K562 (cell line): ENCODE data around the gene AKAP13. TPM values are rescaled to one million over a fixed set of nuclear protein-coding genes. Genes with fewer than 3 reads are reported as not detected.
"Not testable (repeated sequence)": the region's sequence is repeated elsewhere in the genome, so short reads cannot be mapped to it uniquely, and the experiment has no call there.

Source experiments
- ATAC-seq: fragments of 200-7000 bp; cut with Tn5 transposase; 3 replicates; pipeline ENCODE4 v1.9.1; 2020; ENCODE audit warnings: moderate library complexity
- BruUV-seq: library from RNA; stranded (reverse); fragments of 400-500 nt; replicated peaks from 2 replicates; lab custom pipeline; 2021; lab: Mats Ljungman, UMichigan
- CTCF ChIA-PET: fragments of 300-600 bp; formaldehyde crosslinking; extraction: SDS; loops from one replicate; lab custom pipeline; 2021; ENCODE audit warnings: low intra/inter-chr PET ratio; lab: Yijun Ruan, JAX
- POLR2A ChIA-PET: fragments of 300-600, 350-650 bp; sonication (Branson Sonifier 250); formaldehyde crosslinking; extraction: SDS; loops from one replicate; lab custom pipeline; 2021; ENCODE audit warnings: antibody characterized with exemption, inconsistent platforms; lab: Yijun Ruan, JAX
- DNase-seq, 4 experiments: peaks; one replicate each; pipeline versions ENCODE4 v3.0.0 to v3.0.0-alpha.2; 2011 to 2018; ENCODE audit warnings: low spot score in 3 of 4, mixed read lengths in 3 of 4; ENCODE audit errors: extremely low read depth in 1 of 4
- FAIRE-seq: peaks from 2 replicates; lab custom pipeline; 2011; peaks lifted over from hg19 to GRCh38; lab: Jason Lieb, UNC
- H2AFZ ChIP-seq: 2 replicates; pipeline ENCODE4 v1.6.0; 2011; ENCODE audit warnings: low read depth, low read length, control low read depth, inconsistent platforms
- H3K27ac ChIP-seq: fragments of 200-600 bp; 3 replicates; pipeline ENCODE4 v1.8.0; 2011; ENCODE audit warnings: low read depth, mild to moderate bottlenecking, control low read depth, inconsistent platforms, low read length, moderate library complexity, mixed read lengths; ENCODE audit errors: extremely low read depth
- H3K27me3 ChIP-seq, 2 experiments: fragments of 300-600 bp in 1 of 2; 2 replicates in 1 of 2; 3 replicates in 1 of 2; pipeline versions ENCODE4 v1.6.0 to v1.8.0; 2011; ENCODE audit warnings: inconsistent platforms in 2 of 2, low read length in 2 of 2, mild to moderate bottlenecking in 1 of 2, mixed read lengths in 1 of 2, moderate library complexity in 1 of 2; ENCODE audit not compliant: control insufficient read depth in 2 of 2, insufficient read depth in 2 of 2
- H3K36me3 ChIP-seq: fragments of 300-600 bp; 3 replicates; pipeline ENCODE4 v1.8.0; 2011; ENCODE audit warnings: mild to moderate bottlenecking, low read length, inconsistent platforms; ENCODE audit not compliant: control insufficient read depth, insufficient read depth
- H3K4me1 ChIP-seq, 2 experiments: fragments of 200-600 bp in 1 of 2; replicated peaks in 1 of 2; 2 replicates in 1 of 2; 3 replicates in 1 of 2; pipeline versions ENCODE4 v1.5.1 to v1.8.0; 2011; ENCODE audit warnings: inconsistent platforms in 2 of 2, low read length in 2 of 2, mild to moderate bottlenecking in 1 of 2, mixed read lengths in 1 of 2, moderate library complexity in 1 of 2; ENCODE audit not compliant: control insufficient read depth in 2 of 2, insufficient read depth in 2 of 2
- H3K4me2 ChIP-seq: 2 replicates; pipeline ENCODE4 v1.6.1; 2011; ENCODE audit warnings: low read length, control low read depth, inconsistent platforms, mixed read lengths; ENCODE audit not compliant: insufficient read depth
- H3K4me3 ChIP-seq: fragments of 200-600 bp; sonication (generic), shearing (Covaris generic); 2 replicates; pipeline ENCODE4 v1.5.1; 2016; ENCODE audit warnings: control low read depth, inconsistent platforms
- H3K79me2 ChIP-seq: fragments of 200-600 bp; 3 replicates; pipeline ENCODE4 v1.8.0; 2011; ENCODE audit warnings: low read length, inconsistent platforms; ENCODE audit not compliant: control insufficient read depth, insufficient read depth
- H3K9ac ChIP-seq, 2 experiments: 2 replicates each; pipeline versions ENCODE4 v1.6.0 to v1.6.1; 2011; ENCODE audit warnings: low read depth in 2 of 2, low read length in 2 of 2, control low read depth in 1 of 2, inconsistent platforms in 1 of 2, mild to moderate bottlenecking in 1 of 2, mixed read lengths in 1 of 2; ENCODE audit not compliant: insufficient read depth in 1 of 2
- H3K9me1 ChIP-seq: one replicate; pipeline ENCODE4 v1.6.0; 2011; ENCODE audit warnings: inconsistent platforms, mild to moderate bottlenecking, low read length, moderate library complexity; ENCODE audit not compliant: control insufficient read depth, insufficient read depth
- H3K9me3 ChIP-seq: replicated peaks from 2 replicates; pipeline ENCODE4 v1.5.1; 2011; ENCODE audit warnings: low read depth, low read length, inconsistent platforms; ENCODE audit not compliant: control insufficient read depth, insufficient read depth
- H4K20me1 ChIP-seq: replicated peaks from 2 replicates; pipeline ENCODE4 v1.6.1; 2011; ENCODE audit warnings: low read length, inconsistent platforms, mixed read lengths; ENCODE audit not compliant: control insufficient read depth, insufficient read depth
- NFYB ChIP-seq: IDR thresholded peaks from 2 replicates; pipeline ENCODE4 v1.6.1; 2011; ENCODE audit warnings: mild to moderate bottlenecking, moderate library complexity; ENCODE audit not compliant: insufficient read length; ENCODE audit errors: extremely low read depth
- WGBS: fragments of 100-300 bp; shearing (Covaris generic); methylation state at CpG from one replicate; pipeline ENCODE4 v1.1.6; 2016; ENCODE audit warnings: low coverage, mixed read lengths; ENCODE audit not compliant: insufficient coverage; ENCODE audit errors: missing lambda C conversion rate; 5-methylcytosine and 5-hydroxymethylcytosine counted together
- in situ Hi-C: fragments of 300-500 bp; cut with MboI; formaldehyde crosslinking; loops from 4 replicates; pipeline ENCODE4 v1.15.0; 2018; ENCODE audit warnings: inconsistent platforms, mixed read lengths
- intact Hi-C: fragments of 100-400 bp; cut with micrococcal nuclease; formaldehyde crosslinking; loops from 2 replicates; pipeline ENCODE4 v1.14.2; 2022
- microRNA counts: library from miRNA; unstranded; fragments of <30 nt; microRNA quantifications from one replicate; lab custom pipeline; 2016
- microRNA-seq: library from miRNA; unstranded; fragments of <30 nt; microRNA quantifications from one replicate; pipeline ENCODE4, GENCODE V29; 2018; ENCODE audit warnings: borderline microRNAs expressed
- polyA plus RNA-seq, 8 experiments: library from polyadenylated mRNA; depleted of rRNA in 4 of 8; stranded (reverse) in 5 of 8; unstranded in 3 of 8; fragments of >200 nt; fragmentation: Nextera tagmentation in 2 of 8; fragmentation: Illumina TruSeq in 1 of 8; extraction: Ambion mirVana in 2 of 8; extraction: Trizol in 1 of 8; gene quantifications; 2 replicates each; pipeline versions ENCODE4 v1.2.1 to v1.2.3, GENCODE V29; 2011 to 2014; ENCODE audit warnings: inconsistent platforms in 1 of 8, missing spikeins in 1 of 8
- small RNA-seq: library from RNA; depleted of rRNA; stranded (forward); fragments of <200 nt; gene quantifications from one replicate; pipeline ENCODE3, GENCODE V24; 2014
- total RNA-seq, 7 experiments: library from RNA; depleted of rRNA in 6 of 7; stranded (reverse); fragments of >200 nt in 6 of 7; fragmentation: Illumina TruSeq in 2 of 7; extraction: Trizol in 2 of 7; gene quantifications; 2 replicates each; pipeline versions ENCODE4 v1.2.1 to v1.2.3, GENCODE V29; 2011 to 2021; ENCODE audit warnings: low replicate concordance in 1 of 7

AKAP13 gene
- total and polyA plus RNA-seq, 9 of the 15 experiments (the other 6 are each of a cell fraction or from before 2014, with no cell fraction given): 0.03 to 1.7 (median 0.42) TPM

DNA sequence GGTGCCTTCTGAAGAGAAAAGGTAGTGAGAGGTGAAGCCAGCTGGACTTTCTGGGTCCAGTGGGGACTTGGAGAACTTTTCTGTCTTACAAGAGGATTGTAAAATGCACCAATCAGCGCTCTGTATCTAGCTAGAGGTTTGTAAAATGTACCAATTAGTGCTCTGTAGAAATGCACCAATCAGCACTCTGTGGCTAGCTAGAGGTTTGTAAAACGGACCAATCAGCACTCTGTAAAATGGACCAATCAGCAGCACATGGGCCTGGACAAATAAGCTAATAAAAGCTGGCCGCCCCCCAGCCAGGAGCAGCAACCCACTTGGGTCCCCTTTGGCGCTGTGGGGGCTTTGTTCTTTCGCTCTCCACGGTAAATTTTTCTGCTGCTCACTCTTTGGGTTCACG, 416.0 kb downstream of the AKAP13 start:
- CTCF ChIA-PET, BruUV-seq, H3K4me1 ChIP-seq, H3K4me3 ChIP-seq, FAIRE-seq, ATAC-seq, H3K36me3 ChIP-seq: not testable (repeated sequence)
- WGBS: 0% methylated on average over 7 of the region's 7 CpGs
- TF ChIP-seq NFYB: peak; percentile 72
- TF ChIP-seq, all 486 proteins: peak for 1; not testable (repeated sequence) for 485
- H4K20me1 ChIP-seq, H3K27ac ChIP-seq, DNase-seq, H3K4me2 ChIP-seq, H3K9me3 ChIP-seq, intact Hi-C loops, H3K79me2 ChIP-seq, in situ Hi-C loops, H3K9ac ChIP-seq, H3K9me1 ChIP-seq, H2AFZ ChIP-seq: not testable (repeated sequence)
- H3K27me3 ChIP-seq: peaks cover 8 to 28% of the 10 kb centered on the region in 2 experiments; a peak in 4 of 5 replicates
- POLR2A ChIA-PET: interaction anchor here (0.7 kb wide), 1 partner anchor 12 kb away, joined by 3 read pairs; no protein-coding TSS in a partner anchor

MicroRNAs encoded within 50 kb of the gene (microRNA counts, 767-probe panel; counts per million panel counts)
- microRNA hsa-miR-1276 (lab: Ali Mortazavi, UCI): 1,651 counts per million, percentile 41 among the panel's probes with 10 or more counts

Small RNAs within 50 kb of the gene (microRNA-seq; reads per million reads assigned to microRNA genes)
- gene MIR1276 (0.82 reads per million), gene MIR7706 (0.91 reads per million, percentile 4 among the genes with 10 or more reads in this experiment)

Small RNAs within 50 kb of the gene (small RNA-seq; reads per million reads assigned to genes)
- gene AC021739.1 (not detected), gene MIR1276 (not detected), gene RNU6-1280P (not detected), gene RNU7-79P (not detected)
